Left lung (tissue), 10 donors: ENCODE results near the gene SUCLG2. TPM values are rescaled to one million over a fixed set of nuclear protein-coding genes. Genes with fewer than 3 reads are reported as not detected.

Experiments used
- ATAC-seq: fragments of 200-7000 bp; cut with Tn5 transposase; one replicate; pipeline ENCODE4 v1.9.1; 2020; ENCODE audit warnings: moderate library complexity
- DNase-seq, 4 donors: peaks; one replicate each; pipeline ENCODE4 v3.0.0-alpha.2; 2013 to 2020
- H3K27ac ChIP-seq, 2 donors: fragments of 200-600 bp; sonication (generic) in 1 of 2; one replicate each; pipeline versions ENCODE4 v1.5.0 to v1.8.0; 2020 to 2021
- H3K27me3 ChIP-seq, 2 donors: fragments of 200-600 bp; sonication (generic) in 1 of 2; one replicate each; pipeline versions ENCODE4 v1.5.0 to v1.8.0; 2020 to 2021
- H3K36me3 ChIP-seq, 2 donors: fragments of 200-600 bp; sonication (generic) in 1 of 2; one replicate each; pipeline versions ENCODE4 v1.5.0 to v1.8.0; 2020 to 2021
- H3K4me1 ChIP-seq, 2 donors: fragments of 200-600 bp; one replicate each; pipeline ENCODE4 v1.8.0; 2021
- H3K4me3 ChIP-seq, 2 donors: fragments of 200-600 bp; sonication (generic) in 1 of 2; one replicate each; pipeline versions ENCODE4 v1.5.0 to v1.8.0; 2020 to 2021; ENCODE audit warnings: mild to moderate bottlenecking in 1 of 2
- H3K9me3 ChIP-seq, 2 donors: fragments of 200-600 bp; sonication (generic) in 1 of 2; one replicate each; pipeline versions ENCODE4 v1.5.0 to v1.8.0; 2020 to 2021
- CTCF ChIP-seq, 2 donors: fragments of 200-600 bp; sonication (generic) in 1 of 2; IDR thresholded peaks; one replicate each; pipeline versions ENCODE4 v1.5.0 to v1.8.0; 2021; ENCODE audit warnings: antibody characterized with exemption in 2 of 2
- intact Hi-C, 2 donors: fragments of 100-400 bp; cut with DNase I; formaldehyde crosslinking; loops; one replicate each; pipeline versions ENCODE4 v1.11.2 to v1.14.2; 2022
- polyA plus RNA-seq, 6 donors: library from polyadenylated mRNA; unstranded; fragments of 120-200 nt; gene quantifications; one replicate each; pipeline ENCODE4 v1.2.1, GENCODE V29; 2013; ENCODE audit not compliant: insufficient read length in 6 of 6
- total RNA-seq, 2 donors: library from RNA; stranded (reverse); fragmentation: NEBNext Ultra II Directional; extraction: Animal tissue kit (Norgen Biotek cat#: 25700); gene quantifications; one replicate each; pipeline ENCODE4 v1.2.1, GENCODE V29; 2021
- donor health status: DM: no; HTN: yes; CAD: no.
- donor health status: DM: no; HTN: no; CAD: no.

The SUCLG2 gene
- total and polyA plus RNA-seq, 8 donors, result 52.7 to 74.1 (median 60.0) TPM

- no peak for DNase-seq
- no peak for TF ChIP-seq CTCF (IDR thresholded peaks at IDR 0.05)
- H3K4me1 ChIP-seq, result no peaks in the 10 kb centered on the region
- no peak for ATAC-seq
- no peak overlapping the region for H3K4me3 ChIP-seq
- intact Hi-C loops, result no loop called here
- peaks cover 0 to 35% of the 10 kb centered on the region in 2 donors for H3K36me3 ChIP-seq
- H3K9me3 ChIP-seq, result no peaks in the 10 kb centered on the region
- no peaks in the 10 kb centered on the region for H3K27me3 ChIP-seq
- no peak overlapping the region for H3K27ac ChIP-seq
Measured at GRCh38 chr3:67509471-67510075, 144.8 kb downstream of the SUCLG2 start.

- H3K9me3 ChIP-seq, result no peaks in the 10 kb centered on the region
- ATAC-seq, result no peak
- intact Hi-C loops, result no loop called here
Measured at GRCh38 chr3:67507584-67507983, 146.8 kb downstream of the SUCLG2 start.

GRCh38 chr3:67500709-67501108, 153.7 kb downstream of the SUCLG2 start:
- H3K27me3 ChIP-seq, result no peaks in the 10 kb centered on the region
- ATAC-seq, result no peak
- intact Hi-C loops, result no loop called here

More at GRCh38 chr3:67507584-67507983, 146.8 kb downstream of the SUCLG2 start:
- DNase-seq, result no peak
- H3K36me3 ChIP-seq, result peaks cover 0 to 29% of the 10 kb centered on the region in 2 donors
- TF ChIP-seq CTCF (IDR thresholded peaks at IDR 0.05), result no peak
- no peak overlapping the region for H3K4me3 ChIP-seq
- no peak overlapping the region for H3K27ac ChIP-seq
- H3K4me1 ChIP-seq, result no peaks in the 10 kb centered on the region
- H3K27me3 ChIP-seq, result no peaks in the 10 kb centered on the region

GRCh38 chr3:67497746-67498145, 156.7 kb downstream of the SUCLG2 start:
- Histone ChIP-seq H3K27ac (no peak overlapping the region), H3K4me3 (no peak overlapping the region), H3K36me3 (peaks cover 0 to 25% of the 10 kb centered on the region in 2 donors), H3K27me3 (no peaks in the 10 kb centered on the region), H3K4me1 (no peaks in the 10 kb centered on the region), H3K9me3 (no peaks in the 10 kb centered on the region)
- intact Hi-C loops, result no loop called here
- DNase-seq, result no peak
- ATAC-seq, result no peak
- no peak for TF ChIP-seq CTCF (IDR thresholded peaks at IDR 0.05)

More at GRCh38 chr3:67500709-67501108, 153.7 kb downstream of the SUCLG2 start:
- H3K27ac ChIP-seq, result no peak overlapping the region
- no peaks in the 10 kb centered on the region for H3K4me1 ChIP-seq
- no peak overlapping the region for H3K4me3 ChIP-seq
- H3K9me3 ChIP-seq, result no peaks in the 10 kb centered on the region
- TF ChIP-seq CTCF (IDR thresholded peaks at IDR 0.05), result no peak
- DNase-seq, result no peak
- peaks cover 0 to 11% of the 10 kb centered on the region in 2 donors for H3K36me3 ChIP-seq

GRCh38 chr3:67495751-67496150, 158.7 kb downstream of the SUCLG2 start:
- no peak overlapping the region for H3K4me3 ChIP-seq
- intact Hi-C loops, result no loop called here
- DNase-seq, result no peak
- no peaks in the 10 kb centered on the region for H3K4me1 ChIP-seq
- no peak for ATAC-seq
- TF ChIP-seq CTCF (IDR thresholded peaks at IDR 0.05), result no peak
- peaks cover 0 to 29% of the 10 kb centered on the region in 2 donors for H3K36me3 ChIP-seq
- no peaks in the 10 kb centered on the region for H3K27me3 ChIP-seq
- no peak overlapping the region for H3K27ac ChIP-seq
- no peaks in the 10 kb centered on the region for H3K9me3 ChIP-seq
